GM12891 (cell line): ENCODE measurements around the gene LTBP1.

Source experiments
- PAX5 ChIP-seq: IDR thresholded peaks from 2 replicates; pipeline ENCODE4 v1.6.1; 2011; ENCODE audit warnings: low read length, moderate library complexity, mild to moderate bottlenecking; ENCODE audit not compliant: insufficient read depth, severe bottlenecking
- POLR2A ChIP-seq: IDR thresholded peaks from 2 replicates; pipeline ENCODE4 v1.6.1; 2011; ENCODE audit warnings: low read depth, low read length, control low read depth
- POLR2AphosphoS5 ChIP-seq: IDR thresholded peaks from 2 replicates; pipeline ENCODE4 v1.6.1; 2011; ENCODE audit warnings: low read depth, low read length, control low read depth
- SPI1 ChIP-seq: IDR thresholded peaks from 2 replicates; pipeline ENCODE4 v1.6.1; 2011; ENCODE audit warnings: low read depth, low read length, control low read depth
- TAF1 ChIP-seq: IDR thresholded peaks from 2 replicates; pipeline ENCODE4 v1.6.1; 2011; ENCODE audit warnings: low read depth, low read length, control low read depth

- TF ChIP-seq POLR2A (no peak), POLR2AphosphoS5 (no peak), SPI1 (no peak), TAF1 (no peak), PAX5 (no peak)
These were observed 117.6 kb downstream of the LTBP1 start for GRCh38 chr2:33064349-33064801.
